Stimulated activated CD8-positive, alpha-beta memory T cell treated with anti-CD3 and anti-CD28 coated beads, Interleukin-15, amount 100 ng/mL, for 24 hours (primary cell): ENCODE results near the gene SEMA3B.

Experiments
- DNase-seq: peaks from one replicate; pipeline ENCODE4 v3.0.0-alpha.2; 2020; ENCODE audit warnings: low read depth

Gene SEMA3B

DNA sequence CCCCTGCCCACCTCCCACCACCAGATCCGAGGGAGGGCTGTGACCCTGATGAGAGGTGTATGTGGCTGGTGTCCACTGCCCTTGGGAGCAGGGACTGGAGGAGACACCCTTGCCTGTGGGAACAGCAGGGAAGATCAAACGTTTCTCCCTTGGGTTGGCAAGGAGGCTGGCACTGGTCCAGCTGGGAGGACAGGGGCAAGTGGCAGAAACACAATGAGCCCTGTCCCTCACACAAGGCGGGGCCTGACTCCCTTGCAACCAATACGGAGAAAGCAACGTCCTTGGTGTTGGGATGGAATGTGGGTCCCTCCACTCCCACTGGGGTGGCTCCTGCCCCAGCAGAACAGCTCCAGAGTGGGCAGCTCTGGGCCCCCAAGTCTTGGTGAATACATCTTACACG lies 48.4 kb downstream of the SEMA3B start:
- no peak for DNase-seq

DNA sequence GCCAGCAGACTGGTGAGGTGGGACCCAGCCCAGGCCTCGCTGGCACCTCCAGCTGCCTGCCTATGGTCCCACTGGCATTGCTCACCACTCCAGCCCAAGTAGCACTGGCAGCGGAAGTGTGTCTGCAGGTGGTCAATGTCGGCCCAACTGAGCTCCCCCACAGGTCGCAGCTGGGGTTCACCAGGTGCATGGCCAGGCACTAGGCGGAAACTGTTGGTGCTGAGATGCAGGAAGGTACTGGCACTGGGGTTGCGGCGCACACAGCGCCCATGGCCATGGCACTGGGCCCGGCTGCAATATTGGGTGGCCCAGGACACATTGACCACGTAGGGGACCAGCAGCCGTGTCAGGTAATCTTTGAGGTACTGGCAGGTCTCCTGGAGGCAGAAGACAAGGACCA lies 49.2 kb downstream of the SEMA3B start:
- DNase-seq: no peak

DNA sequence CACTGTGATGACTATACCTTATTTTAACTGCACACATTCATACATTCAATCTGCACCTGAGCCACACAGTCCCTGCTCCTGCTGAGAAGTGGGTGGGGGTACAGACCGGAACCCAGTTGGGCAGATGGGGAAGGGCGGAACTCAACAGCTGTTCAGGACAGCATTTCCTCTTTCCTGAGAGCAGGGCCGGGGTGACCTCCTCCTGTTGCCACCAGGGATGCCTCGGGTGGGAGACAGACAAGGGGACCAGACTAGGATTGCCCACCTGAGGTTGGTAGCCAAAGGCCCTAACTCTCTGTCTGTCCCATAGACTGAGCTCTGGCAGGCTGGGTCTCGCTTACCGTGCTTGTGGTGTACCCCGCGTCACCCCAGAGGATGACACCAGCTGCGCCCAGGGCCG lies 49.7 kb downstream of the SEMA3B start:
- DNase-seq: no peak

DNA sequence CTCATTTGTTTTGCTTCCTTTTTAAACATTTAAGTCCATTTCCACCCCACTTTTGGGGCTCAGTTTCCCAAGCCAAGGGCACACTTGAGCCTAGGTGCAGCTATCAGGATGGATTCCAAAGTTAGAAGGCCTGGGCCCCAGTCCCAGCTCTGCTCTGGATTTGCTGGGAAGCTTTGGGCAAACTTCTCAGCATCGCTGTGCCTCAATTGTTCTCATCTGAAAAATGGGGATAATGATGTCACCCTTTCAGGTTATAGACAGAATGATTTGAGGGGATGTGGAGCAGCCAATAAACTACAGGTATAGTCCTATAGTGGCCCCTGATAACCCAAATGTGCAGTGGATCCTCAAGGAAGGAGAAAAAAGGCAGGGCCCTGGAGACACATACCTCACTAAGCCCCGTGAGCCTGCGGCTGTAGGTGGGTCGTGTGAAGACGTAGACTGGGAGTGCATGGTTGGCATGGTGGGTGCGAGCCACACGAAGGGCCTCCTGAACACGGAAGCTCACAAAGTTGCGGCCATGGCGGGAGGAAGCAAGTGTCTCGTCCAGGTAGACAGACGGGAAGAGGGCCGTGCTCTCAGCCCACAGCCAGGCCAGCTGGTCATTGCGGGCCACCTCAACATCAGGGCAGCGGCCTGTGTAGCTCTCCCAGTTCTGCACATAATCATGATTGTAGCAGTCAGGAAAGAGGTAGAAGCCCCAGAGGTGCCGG lies 50.4 kb downstream of the SEMA3B start:
- DNase-seq: no peak

DNA sequence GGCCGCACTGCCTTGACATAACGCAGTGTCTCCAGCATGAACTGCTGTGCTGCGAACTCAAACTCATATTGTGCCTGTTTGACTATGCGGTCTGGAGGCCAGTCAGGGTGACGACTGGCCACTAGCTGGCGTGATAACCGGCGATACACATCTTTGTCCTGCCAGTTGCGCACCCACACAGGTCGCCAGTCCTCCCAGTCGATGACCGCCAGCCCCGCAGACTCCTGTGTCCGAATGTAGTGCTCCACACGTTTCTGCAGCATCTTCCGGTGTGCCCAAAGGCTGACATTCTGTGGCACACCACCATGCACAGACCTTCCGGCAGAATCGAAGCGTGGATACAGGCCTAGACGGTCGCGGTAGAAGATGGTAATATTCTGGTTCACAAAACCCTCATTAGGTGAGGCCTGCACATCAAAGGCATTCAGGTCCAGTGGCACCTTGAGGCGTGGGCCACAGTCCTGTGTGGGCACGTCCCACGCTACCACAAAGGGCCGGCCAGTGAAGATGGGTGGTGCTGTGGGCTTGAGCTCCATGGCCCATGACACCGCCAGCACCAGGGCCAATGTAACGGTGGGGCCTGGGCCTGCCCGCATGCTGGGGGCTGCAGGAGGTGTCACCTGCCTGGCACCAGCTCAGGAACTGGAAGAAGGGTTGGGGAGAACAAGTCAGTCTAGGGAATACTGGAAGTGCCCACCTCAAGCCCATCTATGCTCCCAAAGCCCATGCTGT lies 51.1 kb downstream of the SEMA3B start:
- DNase-seq: no peak

DNA sequence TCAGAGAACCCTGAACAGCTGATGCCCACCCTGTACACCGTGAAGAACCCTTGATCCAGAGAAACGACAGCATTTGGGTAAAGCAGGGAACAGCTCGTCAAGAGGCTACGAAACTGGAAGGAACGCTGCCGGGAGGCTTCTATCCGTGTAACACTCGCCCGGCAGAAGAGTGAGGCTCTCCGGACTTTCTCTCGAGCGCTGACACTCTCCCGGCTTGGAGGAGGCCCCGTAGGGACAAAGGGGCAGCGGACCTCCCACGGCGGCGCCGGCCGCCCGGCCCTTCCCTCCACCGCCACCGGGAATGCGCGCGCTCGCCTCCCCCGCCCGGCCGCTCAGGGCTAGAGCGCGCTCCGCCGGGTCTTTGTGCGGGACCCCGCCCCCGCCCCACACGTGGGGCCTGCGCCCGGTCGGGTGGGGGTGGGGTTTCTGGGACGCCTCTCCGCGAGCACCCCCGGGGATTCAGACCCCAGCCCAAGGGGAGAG lies 51.9 kb downstream of the SEMA3B start:
- DNase-seq: peak; percentile 40

DNA sequence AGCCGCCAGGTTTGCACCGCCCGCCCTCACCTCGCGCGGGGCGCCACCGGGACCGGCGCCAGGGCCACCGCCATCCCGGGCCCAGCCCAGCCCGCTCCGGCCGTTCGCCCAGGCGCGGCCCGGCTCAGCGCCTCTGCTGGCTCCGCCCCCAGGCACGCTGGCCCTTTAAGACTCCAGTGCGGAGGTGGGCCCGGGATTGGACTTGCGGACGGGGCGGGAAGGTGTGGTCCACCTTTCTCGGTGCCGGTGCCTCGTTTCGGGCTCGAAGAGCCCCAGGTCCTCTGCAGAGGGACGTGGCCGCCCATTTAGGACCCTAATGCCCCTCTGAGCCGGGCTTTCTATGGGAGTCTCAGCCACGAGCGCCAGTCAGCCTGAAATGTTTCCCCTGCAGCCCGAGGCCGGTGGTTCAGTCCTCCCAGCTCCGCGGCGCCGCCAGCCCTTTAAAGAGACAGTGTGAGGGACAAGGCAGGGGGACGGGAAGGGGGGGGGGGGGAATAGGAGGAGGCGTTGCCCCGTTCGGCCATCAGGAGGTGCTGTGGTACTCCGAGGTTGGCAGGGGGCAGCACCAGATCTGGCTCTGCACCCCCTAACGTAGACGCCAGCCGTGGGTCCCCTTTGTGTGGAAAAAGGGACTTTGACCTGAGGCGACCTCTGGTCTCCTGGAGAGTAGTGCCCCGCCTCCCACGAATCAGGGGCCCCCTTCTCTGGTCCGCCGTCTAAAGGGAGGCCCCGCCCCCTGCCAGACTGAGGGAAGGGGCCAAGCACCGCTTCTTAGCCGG lies 52.6 kb downstream of the SEMA3B start:
- DNase-seq: peak; percentile 55

DNA sequence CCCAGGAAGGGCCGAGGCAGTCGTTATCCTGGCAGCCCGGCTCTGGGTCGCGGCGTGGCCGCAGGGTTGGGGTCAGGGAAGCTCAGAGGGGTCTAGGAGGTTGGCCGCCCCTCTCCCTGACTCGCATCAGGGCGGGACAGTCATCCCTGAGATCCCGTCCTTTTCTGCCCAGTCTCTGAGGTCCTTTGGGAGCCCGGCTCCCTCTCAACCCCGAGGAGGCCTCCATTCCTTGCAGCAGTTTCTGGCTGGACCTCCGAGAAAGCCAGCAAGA lies 53.1 kb downstream of the SEMA3B start:
- DNase-seq: no peak

DNA sequence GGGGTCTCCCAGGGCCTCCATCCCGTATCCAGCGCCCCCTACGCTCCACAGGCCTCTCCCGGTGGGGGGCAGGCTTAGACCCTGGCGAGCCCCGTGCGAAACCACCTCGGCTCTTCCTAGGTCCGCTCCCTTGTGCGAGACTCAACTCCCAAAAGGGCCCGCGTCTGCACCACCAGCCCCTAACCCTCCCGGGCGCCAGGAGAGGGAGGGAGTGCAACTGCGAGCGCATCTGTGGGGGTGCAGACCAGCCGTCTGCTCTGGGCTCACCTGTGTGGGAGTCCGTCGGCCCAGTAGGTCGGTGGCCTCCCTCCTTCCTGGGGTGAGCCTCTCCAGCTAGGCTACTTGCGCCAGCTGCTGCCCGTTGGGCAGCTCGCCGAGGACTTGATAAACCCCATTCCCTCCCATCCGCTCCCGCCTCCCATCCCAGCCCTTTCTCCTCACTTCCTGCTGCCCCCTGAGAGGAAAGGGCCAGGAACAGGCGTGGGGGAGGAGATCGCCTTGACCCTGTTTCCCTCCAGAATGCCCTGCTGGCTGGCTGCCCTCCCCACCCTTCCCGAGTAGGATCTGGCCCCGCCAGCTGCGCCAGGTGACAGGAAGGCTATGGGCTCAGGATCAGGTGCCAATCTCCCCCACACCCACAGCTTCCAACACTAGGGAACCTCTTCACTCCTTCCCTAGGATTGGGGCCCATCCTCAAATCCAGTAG lies 53.6 kb downstream of the SEMA3B start, which contains the start of gene HYAL2:
TSS of gene HYAL2 (minus strand) at position 360 of the 706 bp plus-strand sequence. CDS start 2,256 bp downstream, outside the sequence.
- no peak for DNase-seq

DNA sequence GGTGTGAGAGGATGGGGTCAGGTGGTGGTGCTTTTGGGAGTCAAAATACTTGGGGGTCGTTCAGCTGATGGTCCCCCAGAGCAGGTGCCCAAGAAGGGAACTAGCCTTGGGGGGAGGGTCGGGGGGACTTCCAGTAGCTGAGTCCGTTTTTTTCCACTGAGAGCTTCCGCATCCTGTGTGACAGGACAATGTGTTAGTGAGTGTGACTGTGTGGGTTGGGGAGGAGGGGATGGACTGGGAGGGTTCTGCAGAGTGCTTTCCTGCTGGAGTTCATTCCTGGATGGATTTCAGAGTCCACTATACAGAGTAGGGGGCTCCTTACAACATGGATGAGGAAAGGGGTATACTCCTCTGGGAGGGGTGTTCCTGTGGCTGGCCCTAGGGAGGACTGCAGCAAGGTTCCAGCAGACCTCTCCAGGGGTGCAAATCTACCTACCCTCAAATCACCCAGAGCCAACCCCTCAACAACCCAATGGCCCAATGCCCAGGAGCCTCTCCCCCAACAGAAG lies 54.2 kb downstream of the SEMA3B start:
- DNase-seq: no peak

DNA sequence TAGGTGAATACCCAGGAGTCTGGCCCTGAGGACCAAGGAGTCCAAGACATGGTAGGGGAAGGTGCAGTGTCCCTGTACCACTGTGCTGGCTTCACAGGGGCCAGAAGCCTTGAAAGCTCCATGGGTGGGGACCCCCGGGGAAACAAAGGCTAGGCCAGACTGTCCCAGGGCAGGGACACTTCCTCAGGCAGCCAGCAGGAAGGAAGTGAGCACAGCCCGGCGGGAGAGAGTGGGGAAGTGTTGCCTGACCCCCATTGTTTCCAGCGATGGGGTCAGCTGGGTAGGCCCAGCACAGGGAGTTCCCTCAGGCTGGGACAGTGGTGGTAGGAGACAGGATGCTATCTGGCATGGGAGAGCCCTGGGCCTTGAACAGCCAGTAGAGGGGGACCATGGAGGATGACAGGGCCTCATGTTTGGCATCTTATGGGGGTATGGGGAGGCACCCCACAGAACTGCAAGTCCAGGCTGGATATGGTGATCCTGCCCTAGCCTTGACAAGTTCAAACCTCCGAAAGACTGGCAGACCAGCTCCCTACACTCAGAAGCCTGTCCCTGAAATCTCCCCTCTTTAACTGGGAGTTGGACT lies 54.8 kb downstream of the SEMA3B start:
- DNase-seq: no peak

DNA sequence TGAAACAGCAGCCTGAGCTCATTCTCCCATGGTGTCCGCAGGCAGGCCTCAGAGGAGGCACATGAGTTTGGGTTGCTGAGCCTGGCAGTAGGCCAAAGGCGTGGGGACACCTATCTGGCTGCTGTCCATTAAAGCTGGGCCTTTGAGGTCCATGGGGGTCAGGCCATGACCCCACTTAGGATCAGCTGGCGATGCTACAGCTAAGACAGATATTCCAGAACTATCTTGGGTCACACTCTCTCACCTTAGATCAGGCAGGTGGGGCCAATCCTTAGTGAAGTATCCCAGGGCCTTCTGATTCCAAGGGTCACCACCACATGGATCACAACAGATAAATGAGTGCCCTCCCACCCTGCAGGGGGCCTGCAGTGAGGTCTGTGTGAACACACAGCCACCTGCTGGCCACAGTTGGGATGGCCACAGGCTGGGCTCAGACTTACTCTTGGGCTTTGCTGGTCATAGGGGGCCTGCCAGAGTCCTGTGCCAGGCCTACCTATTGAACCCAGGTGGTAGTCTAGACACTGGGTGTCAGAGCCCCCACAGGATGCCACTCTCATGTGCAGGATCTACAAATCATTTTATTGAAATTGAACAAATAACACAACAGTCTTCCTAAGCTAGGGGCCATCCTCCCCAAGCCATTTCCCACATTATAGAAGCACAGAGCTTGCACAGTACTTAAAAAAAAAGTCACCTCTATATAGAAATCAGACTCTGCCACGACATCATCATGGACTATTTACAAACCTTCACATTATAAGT lies 55.6 kb downstream of the SEMA3B start:
- peak; percentile 26 for DNase-seq

DNA sequence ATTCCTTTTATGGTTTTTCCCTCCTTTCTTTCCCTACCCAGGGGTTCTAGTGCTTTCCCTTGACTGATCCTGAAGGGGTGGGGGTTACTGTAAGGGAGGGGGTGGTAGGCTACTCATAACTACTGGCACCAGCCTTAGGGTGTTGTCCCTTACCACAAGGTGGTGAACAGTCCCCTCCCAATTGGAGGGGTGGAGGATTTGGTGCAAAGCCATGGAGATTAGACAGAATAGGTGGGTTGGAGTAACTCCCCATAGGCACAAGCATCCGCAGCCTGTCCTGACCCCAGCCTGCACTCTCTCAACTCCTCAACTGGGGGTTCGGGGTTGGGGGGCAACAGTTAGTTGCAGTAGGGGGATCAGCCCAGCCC lies 56.1 kb downstream of the SEMA3B start:
- DNase-seq: no peak

DNA sequence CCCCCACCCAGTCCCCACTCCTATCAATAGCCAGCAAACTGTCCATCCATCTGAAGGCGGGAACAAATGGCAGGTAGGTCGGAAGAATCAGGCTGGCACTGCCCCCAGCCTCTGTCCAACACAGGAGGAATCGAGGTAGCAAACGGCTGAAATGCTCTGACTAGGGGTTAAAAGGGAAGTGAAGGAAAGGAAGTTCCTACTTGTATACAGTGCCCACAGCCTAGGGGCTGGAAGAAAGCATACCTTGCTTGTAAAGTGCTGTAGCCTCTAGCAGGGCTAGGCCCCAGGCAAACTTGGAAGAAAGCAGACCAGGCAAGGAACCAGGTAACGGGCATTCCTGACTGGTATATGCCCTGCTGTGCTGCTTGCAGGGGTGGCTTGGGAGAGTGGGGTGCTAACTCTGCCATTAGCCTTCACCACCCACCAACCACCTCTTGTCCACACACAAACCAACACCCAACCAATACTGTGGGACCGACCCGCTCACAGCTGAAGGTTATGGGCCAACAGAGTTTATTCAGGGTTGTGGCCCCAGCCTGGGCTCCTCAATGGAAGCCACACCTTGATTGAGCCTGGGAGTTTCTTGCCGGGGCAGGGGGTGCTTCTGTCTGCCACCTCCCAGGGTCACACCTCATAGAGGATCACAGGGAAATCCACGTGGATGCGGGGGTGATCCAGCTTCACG lies 56.7 kb downstream of the SEMA3B start:
- no peak for DNase-seq

DNA sequence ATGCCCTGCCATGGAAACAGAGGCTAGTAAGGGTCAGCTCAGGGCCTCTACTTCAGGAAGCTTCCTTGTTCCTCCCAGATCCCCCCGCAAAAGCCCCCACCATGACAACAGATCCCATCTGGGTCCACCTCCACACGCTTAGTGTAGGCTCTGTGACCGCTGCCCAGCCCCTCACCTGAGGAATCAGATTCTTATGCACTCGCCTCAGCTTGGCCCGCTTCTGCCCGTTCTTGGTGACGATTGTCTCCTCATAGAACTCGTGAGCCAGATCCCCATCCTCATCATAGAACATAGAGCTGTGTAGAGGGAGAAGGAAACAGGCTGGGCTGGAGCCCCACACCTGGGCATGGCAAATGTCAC lies 57.2 kb downstream of the SEMA3B start:
- DNase-seq: no peak

DNA sequence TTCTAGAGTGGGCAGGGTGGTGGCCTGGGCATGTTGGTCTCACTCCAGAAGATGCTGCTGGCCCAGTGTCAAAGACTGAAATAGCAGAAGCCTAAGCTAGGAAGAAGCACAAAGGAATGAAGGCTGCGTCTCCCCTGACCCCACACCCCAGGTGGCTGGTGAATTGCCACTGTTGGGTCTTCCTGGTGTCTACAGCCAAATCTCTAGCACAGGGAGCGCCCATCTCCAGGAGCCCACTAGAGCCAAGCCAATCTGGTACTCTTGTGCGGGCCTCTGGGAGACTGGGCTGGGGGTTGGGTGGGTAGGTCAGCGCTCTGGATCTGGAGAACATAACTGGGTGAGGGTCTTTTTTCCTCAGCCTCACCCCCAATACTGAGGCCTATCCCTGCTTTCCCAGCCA lies 58.2 kb downstream of the SEMA3B start:
- no peak for DNase-seq
